Measurements from ENCODE around the gene SLC38A10. TPM values are rescaled to one million over a fixed set of nuclear protein-coding genes. Genes with fewer than 3 reads are reported as not detected.

Gene SLC38A10
- total and polyA plus RNA-seq, 10 of the 15 experiments (the other 5 are each of a cell fraction or from before 2014, with no cell fraction given) = 0.52 to 67.9 (median 22.1) TPM

GRCh38 chr17:81238815-81239713 lies 56.0 kb downstream of the SLC38A10 start, which contains the start of the genes NDUFAF8 and TEPSIN (continued):
- TF ChIP-seq ZBTB4 (CRISPR knock-in tag; IDR thresholded peaks at IDR 0.05) (no peak), STAT3 (IDR thresholded peaks at IDR 0.05; ENCODE audit: low read depth, low read length) (no peak), ZNF592 (IDR thresholded peaks at IDR 0.05) (no peak), CBX3 (IDR thresholded peaks at IDR 0.05; ENCODE audit: borderline replicate concordance, low read depth) (no peak), PAX5 (IDR thresholded peaks at IDR 0.05; ENCODE audit: borderline replicate concordance, low read depth, low read length) (no peak), POU2F2 (IDR thresholded peaks at IDR 0.05; ENCODE audit: borderline replicate concordance, low read depth, low read length) (peak; percentile 77; the same call in 2 of the 3 replicates), ZNF24 (IDR thresholded peaks at IDR 0.05) (no peak), CEBPZ (IDR thresholded peaks at IDR 0.05; ENCODE audit: low read depth, low read length) (peak; percentile 96), IRF4 (IDR thresholded peaks at IDR 0.05; ENCODE audit: low read depth, low read length) (no peak), SREBF2 (IDR thresholded peaks at IDR 0.05; ENCODE audit: low read length) (no peak), IRF5 (IDR thresholded peaks at IDR 0.05; ENCODE audit: borderline replicate concordance) (no peak)
